HFF-Myc (cell line): ENCODE measurements around the gene SEPTIN2.
"Not testable (repeated sequence)": the region's sequence is repeated elsewhere in the genome, so short reads cannot be mapped to it uniquely, and the experiment has no call there.

ENCODE experiments used
- DNase-seq: peaks from one replicate; pipeline ENCODE4 v3.0.0-alpha.2; 2011; ENCODE audit warnings: low read depth; ENCODE audit errors: extremely low read depth
- H3K4me3 ChIP-seq: replicated peaks from 2 replicates; pipeline ENCODE4 v1.5.1; 2011; ENCODE audit warnings: low read depth, mild to moderate bottlenecking, control low read depth, low read length
- CTCF ChIP-seq: IDR thresholded peaks from 2 replicates; pipeline ENCODE4 v1.5.1; 2012; ENCODE audit warnings: mild to moderate bottlenecking, low read depth, low read length, control low read depth; ENCODE audit errors: missing control alignments

The SEPTIN2 gene

DNA sequence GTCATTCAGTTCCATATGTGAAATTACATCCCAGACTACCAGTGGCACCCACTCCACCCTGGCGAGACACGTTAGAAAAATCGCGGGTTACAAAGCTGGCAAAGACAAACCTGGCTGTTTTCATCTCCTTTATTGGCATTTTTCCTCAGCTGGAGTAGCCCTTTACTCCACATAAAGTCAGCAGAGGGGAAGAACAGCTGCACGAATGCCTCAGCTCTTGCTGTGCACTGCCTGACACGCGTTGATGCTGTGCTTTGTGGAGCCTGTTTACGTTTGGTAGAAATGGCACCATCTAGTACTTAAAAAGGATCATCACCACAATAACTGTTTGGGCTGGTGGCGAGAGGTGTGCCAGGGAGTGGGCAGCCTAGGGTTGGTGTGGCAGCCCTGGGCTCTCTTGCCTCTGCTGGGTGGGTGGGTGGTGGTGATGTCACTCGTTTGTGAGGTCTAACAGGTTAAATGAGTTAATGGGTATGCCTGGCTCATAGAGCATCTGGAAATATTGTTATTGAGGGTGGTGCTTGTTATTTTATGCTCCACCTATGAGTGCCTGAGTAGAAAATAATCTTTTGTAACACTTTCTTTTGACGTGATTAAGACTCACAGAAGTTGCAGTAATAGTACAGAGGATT, 56.8 kb downstream of the SEPTIN2 start:
- DNase-seq = no peak
- no peak overlapping the region for H3K4me3 ChIP-seq
- no peak for TF ChIP-seq CTCF

GRCh38 chr2:241373446-241373845, 57.7 kb downstream of the SEPTIN2 start:
- no peak for TF ChIP-seq CTCF
- no peak overlapping the region for H3K4me3 ChIP-seq
- no peak for DNase-seq

DNA sequence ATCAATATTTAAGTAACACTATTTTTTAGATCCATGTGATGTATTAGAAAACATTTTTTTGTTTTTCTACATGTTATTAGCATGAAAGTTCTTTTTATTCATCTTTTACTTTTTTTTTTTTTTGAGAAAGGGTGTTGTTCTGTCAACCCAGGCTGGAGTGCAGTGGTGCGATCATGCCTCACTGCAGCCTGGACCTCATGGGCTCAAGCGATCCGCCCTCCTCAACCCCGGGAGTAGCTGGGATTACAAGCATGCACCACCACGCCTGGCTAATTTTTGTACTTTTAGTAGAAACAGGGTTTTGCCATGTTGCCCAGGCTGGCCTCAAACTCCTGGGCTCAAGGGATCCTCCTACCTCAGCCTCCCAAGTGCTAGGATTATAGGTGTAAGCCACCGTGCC, 58.2 kb downstream of the SEPTIN2 start:
- DNase-seq, H3K4me3 ChIP-seq: not testable (repeated sequence)

DNA sequence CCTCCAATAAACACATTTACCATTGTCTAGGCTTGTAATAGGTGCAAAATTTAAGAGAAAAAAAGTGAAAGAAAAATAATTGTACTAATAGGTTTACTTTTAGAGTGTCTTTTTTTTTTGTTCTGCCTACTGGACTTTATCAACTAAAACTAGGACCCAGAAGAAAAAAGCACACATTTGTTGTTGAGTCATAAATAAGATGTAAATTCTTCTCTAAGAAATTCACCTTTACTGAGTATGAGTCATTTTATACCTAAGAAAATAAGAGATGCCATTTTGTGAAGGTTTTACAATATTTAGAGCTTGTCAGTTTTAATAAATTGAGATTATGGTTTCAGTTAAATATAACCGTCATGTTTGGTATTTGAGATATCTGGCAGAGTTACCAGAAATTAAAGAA, 59.6 kb downstream of the SEPTIN2 start:
- DNase-seq = no peak
- no peak for TF ChIP-seq CTCF
- no peak overlapping the region for H3K4me3 ChIP-seq

DNA sequence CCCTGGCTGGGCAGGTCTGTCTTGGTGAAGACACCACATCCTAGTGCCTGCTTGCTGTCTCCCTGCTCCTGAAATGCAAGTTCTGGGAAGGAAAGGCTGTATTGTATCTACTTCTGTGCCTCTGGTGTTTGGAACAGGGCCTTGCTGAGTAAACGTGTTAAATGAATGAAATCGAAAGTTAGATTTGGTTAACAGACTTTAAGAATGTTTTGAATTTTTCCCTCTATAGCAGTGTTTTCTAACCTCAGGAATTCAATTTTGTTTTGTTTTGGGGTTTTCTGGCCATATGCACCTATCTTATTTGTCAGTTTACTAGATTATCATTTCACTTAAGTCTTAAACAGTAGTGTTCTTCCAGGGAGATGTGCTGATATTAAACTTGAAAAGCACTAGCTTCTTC, 61.1 kb downstream of the SEPTIN2 start:
- DNase-seq = no peak
- H3K4me3 ChIP-seq = no peak overlapping the region
- no peak for TF ChIP-seq CTCF

DNA sequence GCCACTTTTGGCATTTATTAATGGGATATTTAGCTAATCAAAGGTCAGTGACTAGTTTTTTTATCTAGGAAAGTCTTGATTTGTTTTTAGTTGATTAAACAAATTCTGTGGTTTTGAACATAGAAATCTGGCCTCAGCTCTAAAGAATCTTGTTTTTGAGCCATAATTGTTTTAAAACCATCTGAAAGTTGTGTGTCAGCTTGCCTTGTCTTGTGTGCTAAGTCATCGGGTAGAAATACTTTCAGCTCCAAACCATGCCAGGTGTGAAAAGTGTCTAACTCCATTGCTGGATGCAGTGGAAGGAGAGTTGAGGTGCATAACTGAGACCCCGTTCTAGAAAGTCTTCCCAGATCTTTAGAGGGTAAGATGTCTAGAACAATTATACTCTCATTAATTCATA, 63.1 kb downstream of the SEPTIN2 start:
- DNase-seq = no peak

More for the DNA sequence above, 63.1 kb downstream of the SEPTIN2 start:
- H3K4me3 ChIP-seq = peak overlapping the region; percentile 14; the same call in 1 of the 2 replicates
- TF ChIP-seq CTCF = no peak
